Esophagus muscularis mucosa (tissue), 4 donors: ENCODE data around the gene RANBP3. TPM values are rescaled to one million over a fixed set of nuclear protein-coding genes. Genes with fewer than 3 reads are reported as not detected.

ENCODE experiments used
- DNase-seq: peaks from one replicate; pipeline ENCODE4 v3.0.0-alpha.2; 2017; ENCODE audit errors: extremely low spot score
- H3K27ac ChIP-seq, 4 donors: fragments of 200-600 bp; sonication (generic); replicated peaks in 1 of 4; 1 replicate in 3 of 4; 2 replicates in 1 of 4; pipeline ENCODE4 v1.5.1; 2016 to 2019; ENCODE audit warnings: mild to moderate bottlenecking in 1 of 4
- H3K27me3 ChIP-seq, 4 donors: fragments of 200-600 bp; sonication (generic); one replicate each; pipeline versions ENCODE4 v1.5.1 to v1.6.0; 2016 to 2019
- H3K36me3 ChIP-seq, 4 donors: fragments of 200-600 bp; sonication (generic); one replicate each; pipeline ENCODE4 v1.5.1; 2016 to 2019
- H3K4me1 ChIP-seq, 4 donors: fragments of 200-600 bp; sonication (generic); one replicate each; pipeline ENCODE4 v1.5.1; 2016 to 2019
- H3K4me3 ChIP-seq, 4 donors: fragments of 200-600 bp; sonication (generic); 1 replicate in 2 of 4; 2 replicates in 2 of 4; pipeline ENCODE4 v1.5.1; 2016 to 2019; ENCODE audit warnings: mild to moderate bottlenecking in 4 of 4, moderate library complexity in 1 of 4
- H3K9me3 ChIP-seq, 4 donors: fragments of 200-600 bp; sonication (generic); 1 replicate in 3 of 4; 2 replicates in 1 of 4; pipeline ENCODE4 v1.5.1; 2016 to 2019
- CTCF ChIP-seq, 3 experiments: fragments of 200-600 bp in 2 of 3; fragments of 450-650 bp in 1 of 3; sonication (generic) in 2 of 3; IDR thresholded peaks; one replicate each; pipeline ENCODE4 v1.5.1; 2017 to 2019; ENCODE audit warnings: antibody characterized with exemption in 3 of 3, mild to moderate bottlenecking in 2 of 3, moderate library complexity in 1 of 3
- EP300 ChIP-seq: sonication (generic); formaldehyde crosslinking; IDR thresholded peaks from one replicate; pipeline ENCODE4 v1.6.1; 2017; ENCODE audit warnings: antibody characterized with exemption
- POLR2A ChIP-seq: fragments of 450-650 bp; IDR thresholded peaks from one replicate; pipeline ENCODE4 v1.6.1; 2017; ENCODE audit warnings: antibody characterized with exemption, moderate library complexity, mild to moderate bottlenecking, low read depth
- POLR2AphosphoS5 ChIP-seq, 2 donors: sonication (generic); formaldehyde crosslinking; IDR thresholded peaks; one replicate each; pipeline ENCODE4 v1.6.1; 2017; ENCODE audit warnings: antibody characterized with exemption in 2 of 2
- WGBS: methylation state at CpG from one replicate; pipeline ENCODE4 v1.1.5; 2018; 5-methylcytosine and 5-hydroxymethylcytosine counted together
- intact Hi-C: fragments of 100-400 bp; cut with DNase I; formaldehyde crosslinking; loops from one replicate; pipeline ENCODE4 v1.15.1; 2023
- total RNA-seq, 4 donors: library from RNA; depleted of rRNA; stranded (reverse); fragments of >200 nt; gene quantifications; one replicate each; pipeline versions ENCODE4 v1.1.0 to v1.2.1, GENCODE V29; 2016

Gene RANBP3
- total RNA-seq, 4 donors from 2014 or later: 92.2 to 127 (median 102) TPM

- no peak for DNase-seq
- 93% methylated on average over 16 of the region's 16 CpGs for WGBS
- intact Hi-C loops: no loop called here
These were observed 54.6 kb downstream of the RANBP3 start for GRCh38 chr19:5923356-5923755.

DNA sequence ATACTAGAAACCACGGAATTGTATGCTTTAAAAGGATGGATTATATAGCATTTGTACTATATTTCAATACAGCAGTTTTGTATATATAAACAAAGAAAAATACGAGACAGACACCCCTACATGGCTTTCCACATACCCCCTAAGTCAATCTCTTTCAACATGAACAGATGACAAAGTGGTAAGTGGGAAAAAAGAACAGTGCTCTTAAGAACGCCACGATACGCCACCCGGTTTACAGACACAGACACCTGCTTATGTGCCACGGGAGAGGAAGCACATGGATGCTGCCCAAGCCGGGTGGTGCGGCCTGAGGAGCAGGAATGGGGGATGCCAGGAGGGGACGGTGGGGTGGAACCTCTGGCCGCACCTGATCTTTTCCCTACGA, 55.8 kb downstream of the RANBP3 start:
- Histone ChIP-seq H3K4me1 (peaks cover 17 to 27% (median 24%) of the 10 kb centered on the region in 4 donors), H3K9me3 (peaks cover 0 to 3% (median 0%) of the 10 kb centered on the region in 4 donors), H3K36me3 (peaks cover 80 to 99% (median 93%) of the 10 kb centered on the region in 4 donors), H3K27ac (no peak overlapping the region), H3K27me3 (no peaks in the 10 kb centered on the region), H3K4me3 (no peak overlapping the region)
- WGBS: 87% methylated on average over 12 of the region's 12 CpGs
- intact Hi-C loops: no loop called here
- TF ChIP-seq POLR2AphosphoS5 (IDR thresholded peaks at IDR 0.05): no peak
- TF ChIP-seq CTCF (IDR thresholded peaks at IDR 0.05): no peak
- TF ChIP-seq POLR2A: no peak
- TF ChIP-seq EP300: no peak
- no peak for DNase-seq

More at GRCh38 chr19:5923356-5923755, 54.6 kb downstream of the RANBP3 start:
- Histone ChIP-seq H3K36me3 (peaks cover 68 to 99% (median 91%) of the 10 kb centered on the region in 4 donors), H3K4me1 (peaks cover 27 to 39% (median 36%) of the 10 kb centered on the region in 4 donors), H3K4me3 (no peak overlapping the region), H3K27ac (no peak overlapping the region), H3K27me3 (no peaks in the 10 kb centered on the region), H3K9me3 (peaks cover 0 to 3% (median 0%) of the 10 kb centered on the region in 4 donors)
- TF ChIP-seq EP300: no peak
- no peak for TF ChIP-seq CTCF (IDR thresholded peaks at IDR 0.05)
- no peak for TF ChIP-seq POLR2A

- 82% methylated on average over 21 of the region's 21 CpGs for WGBS
- no peak for DNase-seq
- no peak overlapping the region for H3K27ac ChIP-seq
- H3K36me3 ChIP-seq: peaks cover 85 to 99% (median 96%) of the 10 kb centered on the region in 4 donors
- intact Hi-C loops: no loop called here
- H3K9me3 ChIP-seq: peaks cover 0 to 3% (median 0%) of the 10 kb centered on the region in 4 donors
- H3K4me3 ChIP-seq: no peak overlapping the region
- H3K27me3 ChIP-seq: no peaks in the 10 kb centered on the region
- TF ChIP-seq EP300: no peak
- no peak for TF ChIP-seq POLR2AphosphoS5 (IDR thresholded peaks at IDR 0.05)
- TF ChIP-seq CTCF (IDR thresholded peaks at IDR 0.05): no peak
- TF ChIP-seq POLR2A: no peak
- peaks cover 12 to 22% (median 19%) of the 10 kb centered on the region in 4 donors for H3K4me1 ChIP-seq
These were observed 56.3 kb downstream of the RANBP3 start for GRCh38 chr19:5921516-5922160.

DNA sequence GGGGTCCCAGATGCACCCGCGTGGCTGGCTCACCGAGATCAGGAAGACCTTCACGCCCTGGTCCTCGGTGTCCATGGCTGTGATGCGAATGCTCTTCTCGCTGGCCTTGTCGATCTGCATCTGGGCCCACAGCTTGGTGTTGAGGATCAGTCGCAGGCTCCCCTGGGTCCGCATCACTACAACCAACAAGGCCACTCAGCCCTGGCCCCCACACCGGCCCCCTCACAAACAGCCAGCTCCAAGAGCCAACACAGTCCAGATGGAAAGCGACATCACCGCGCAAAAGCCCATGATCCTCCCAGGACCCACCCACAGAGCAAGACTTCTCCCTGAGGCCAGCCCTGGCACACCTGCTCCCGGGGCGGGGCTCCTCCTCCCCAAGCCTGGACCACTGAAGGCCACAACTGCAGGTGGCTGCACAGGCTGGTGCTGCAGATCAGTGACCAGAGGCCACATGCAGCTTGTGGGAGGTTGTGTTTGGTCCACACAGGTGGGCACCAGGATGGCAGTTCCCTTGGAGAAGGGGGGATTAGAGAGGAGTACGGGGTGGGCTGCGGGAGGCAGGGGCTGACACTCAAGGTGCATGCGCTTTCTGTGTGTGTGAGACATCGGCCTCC, 59.4 kb downstream of the RANBP3 start:
- no peak for DNase-seq
- WGBS: 97% methylated on average over 6 of the region's 20 CpGs

More for the DNA sequence above, 59.4 kb downstream of the RANBP3 start:
- Histone ChIP-seq H3K27me3 (no peaks in the 10 kb centered on the region), H3K9me3 (no peaks in the 10 kb centered on the region), H3K27ac (no peak overlapping the region), H3K4me1 (peaks cover 29 to 30% (median 29%) of the 10 kb centered on the region in 4 donors), H3K36me3 (peaks cover 69 to 94% (median 93%) of the 10 kb centered on the region in 4 donors), H3K4me3 (no peak overlapping the region)
- no peak for TF ChIP-seq EP300
- no peak for TF ChIP-seq POLR2AphosphoS5 (IDR thresholded peaks at IDR 0.05)
- no peak for TF ChIP-seq POLR2A
- no peak for TF ChIP-seq CTCF (IDR thresholded peaks at IDR 0.05)
- intact Hi-C loops: no loop called here
